Measurements from ENCODE around the gene MRPS18C.
"Not testable (repeated sequence)": the region's sequence is repeated elsewhere in the genome, so short reads cannot be mapped to it uniquely, and the experiment has no call there.

The MRPS18C gene

DNA sequence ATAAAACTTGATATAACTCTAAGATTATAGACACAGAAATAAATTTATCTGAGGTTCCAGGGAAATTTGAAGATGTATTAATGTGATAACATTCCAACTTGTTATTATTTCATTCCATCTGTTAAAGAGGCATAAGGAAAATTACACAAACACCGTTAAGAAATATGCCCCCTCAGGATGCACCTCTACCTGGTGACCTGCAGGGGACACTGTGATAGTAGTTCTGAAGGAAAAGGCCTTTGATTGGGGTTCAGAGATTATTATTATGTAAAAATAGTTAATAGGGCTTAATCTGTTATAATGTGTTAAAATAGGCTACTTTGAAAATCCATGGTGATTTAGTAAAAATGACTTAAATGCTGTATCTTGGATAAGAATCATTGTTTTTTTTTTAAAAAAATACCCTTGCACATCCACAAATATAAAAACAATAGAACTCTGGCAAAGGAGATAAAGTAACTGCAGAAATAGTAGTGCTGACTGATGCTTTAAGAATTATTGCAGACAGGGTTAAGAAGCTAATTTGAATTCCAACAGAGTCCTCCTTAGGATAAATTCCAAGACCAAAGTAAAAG lies 35.1 kb downstream of the MRPS18C start:
- TF ChIP-seq, protein P1, sequence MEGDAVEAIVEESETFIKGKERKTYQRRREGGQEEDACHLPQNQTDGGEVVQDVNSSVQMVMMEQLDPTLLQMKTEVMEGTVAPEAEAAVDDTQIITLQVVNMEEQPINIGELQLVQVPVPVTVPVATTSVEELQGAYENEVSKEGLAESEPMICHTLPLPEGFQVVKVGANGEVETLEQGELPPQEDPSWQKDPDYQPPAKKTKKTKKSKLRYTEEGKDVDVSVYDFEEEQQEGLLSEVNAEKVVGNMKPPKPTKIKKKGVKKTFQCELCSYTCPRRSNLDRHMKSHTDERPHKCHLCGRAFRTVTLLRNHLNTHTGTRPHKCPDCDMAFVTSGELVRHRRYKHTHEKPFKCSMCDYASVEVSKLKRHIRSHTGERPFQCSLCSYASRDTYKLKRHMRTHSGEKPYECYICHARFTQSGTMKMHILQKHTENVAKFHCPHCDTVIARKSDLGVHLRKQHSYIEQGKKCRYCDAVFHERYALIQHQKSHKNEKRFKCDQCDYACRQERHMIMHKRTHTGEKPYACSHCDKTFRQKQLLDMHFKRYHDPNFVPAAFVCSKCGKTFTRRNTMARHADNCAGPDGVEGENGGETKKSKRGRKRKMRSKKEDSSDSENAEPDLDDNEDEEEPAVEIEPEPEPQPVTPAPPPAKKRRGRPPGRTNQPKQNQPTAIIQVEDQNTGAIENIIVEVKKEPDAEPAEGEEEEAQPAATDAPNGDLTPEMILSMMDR (IDR thresholded peaks at IDR 0.05; ENCODE audit: low read length, missing control alignments): peak; percentile 94
- H3K4me3 ChIP-seq (replicated peaks; ENCODE audit: low read depth, low read length): no peak overlapping the region
- peak; percentile 56 for DNase-seq (ENCODE audit: low read depth)

DNA sequence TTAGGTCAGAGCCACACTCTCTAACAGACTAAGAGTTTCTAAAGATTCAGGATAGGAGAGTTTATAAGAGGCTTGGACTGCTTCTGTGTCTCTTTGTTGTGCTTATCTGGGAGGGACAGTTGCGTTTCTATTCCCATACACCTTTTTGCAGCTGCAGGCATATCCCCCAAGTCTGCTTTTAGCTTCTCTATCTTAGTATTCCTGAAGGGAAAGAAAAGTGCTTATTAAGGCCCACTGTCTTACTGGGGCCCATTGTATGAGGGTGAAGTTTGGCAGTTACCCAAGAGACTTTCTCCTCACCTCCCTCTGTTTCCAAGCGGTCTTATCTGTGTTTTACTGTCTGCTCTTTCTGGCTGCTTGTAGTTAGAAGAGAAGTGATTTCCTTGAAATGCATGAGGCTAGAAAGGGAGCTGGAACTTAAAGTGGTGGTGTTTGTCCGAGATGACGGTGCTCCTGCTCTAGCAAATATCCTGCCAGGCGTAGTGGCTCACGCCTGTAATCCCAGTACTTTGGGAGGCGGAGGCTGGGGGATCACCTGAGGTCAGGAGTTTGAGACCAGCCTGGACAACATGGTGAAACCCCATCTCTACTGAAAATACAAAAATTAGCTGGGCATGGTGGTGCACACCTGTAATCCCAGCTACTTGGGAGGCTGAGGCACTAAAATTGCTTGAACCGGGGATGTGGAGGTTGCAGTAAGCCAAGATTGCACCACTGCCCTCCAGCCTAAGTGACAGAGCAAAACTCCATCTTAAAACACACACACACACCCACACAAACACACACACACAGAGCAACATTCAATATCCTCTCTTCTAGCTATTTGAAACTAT lies 40.4 kb downstream of the MRPS18C start:
- not testable (repeated sequence) for DNase-seq (ENCODE audit: low read depth); H3K4me3 ChIP-seq (replicated peaks; ENCODE audit: low read depth, low read length)

DNA sequence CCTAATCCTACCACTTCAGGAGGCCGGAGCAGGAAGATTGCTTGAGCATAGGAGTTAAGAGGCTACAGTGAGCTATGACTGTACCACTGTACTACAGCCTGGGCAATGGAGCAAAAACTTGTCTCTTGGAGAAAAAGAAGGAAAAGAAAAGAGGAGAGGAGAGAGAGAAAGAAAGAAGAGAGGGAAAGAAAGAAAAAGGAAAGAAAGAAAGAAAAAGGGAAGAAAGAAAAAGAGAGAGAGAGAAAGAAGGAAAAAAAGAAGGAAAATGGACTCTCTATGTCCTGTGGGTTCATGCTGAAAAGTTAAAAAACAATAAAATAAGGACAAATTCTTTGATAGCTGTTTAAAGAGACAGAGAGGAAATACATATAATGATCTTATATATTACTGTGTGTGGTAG lies 42.3 kb downstream of the MRPS18C start:
- DNase-seq (ENCODE audit: low read depth): no peak
- TF ChIP-seq, protein P1 (IDR thresholded peaks at IDR 0.05; ENCODE audit: low read length, missing control alignments): no peak
- no peak overlapping the region for H3K4me3 ChIP-seq (replicated peaks; ENCODE audit: low read depth, low read length)

DNA sequence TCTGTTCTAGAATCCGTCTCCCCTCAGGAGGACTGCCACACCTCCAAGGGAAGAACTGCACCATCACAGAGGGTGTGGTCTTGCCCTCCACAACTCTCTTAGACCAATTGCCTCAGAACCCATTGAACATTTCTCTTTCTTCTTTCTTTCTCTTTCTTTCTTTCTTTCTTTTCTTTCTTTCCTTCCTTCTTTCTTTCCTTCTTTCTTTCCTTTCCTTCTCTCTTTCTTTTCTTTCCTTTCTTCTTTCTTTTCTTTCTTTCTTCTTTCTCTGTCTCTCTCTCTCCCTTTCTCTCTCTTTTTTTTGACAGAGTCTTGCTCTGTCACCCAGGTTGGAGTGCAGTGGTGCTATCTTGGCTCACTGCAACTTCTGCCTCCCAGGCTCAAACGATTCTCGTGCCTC lies 45.8 kb downstream of the MRPS18C start:
- H3K4me3 ChIP-seq (replicated peaks; ENCODE audit: low read depth, low read length): not testable (repeated sequence)

GRCh38 chr4:83503974-83504373 lies 48.1 kb downstream of the MRPS18C start:
- TF ChIP-seq, protein P1 (IDR thresholded peaks at IDR 0.05; ENCODE audit: low read length, missing control alignments): no peak
- DNase-seq (ENCODE audit: low read depth): no peak
- no peak overlapping the region for H3K4me3 ChIP-seq (replicated peaks; ENCODE audit: low read depth, low read length)

More for the DNA sequence above, 45.8 kb downstream of the MRPS18C start:
- DNase-seq (ENCODE audit: low read depth): not testable (repeated sequence)

DNA sequence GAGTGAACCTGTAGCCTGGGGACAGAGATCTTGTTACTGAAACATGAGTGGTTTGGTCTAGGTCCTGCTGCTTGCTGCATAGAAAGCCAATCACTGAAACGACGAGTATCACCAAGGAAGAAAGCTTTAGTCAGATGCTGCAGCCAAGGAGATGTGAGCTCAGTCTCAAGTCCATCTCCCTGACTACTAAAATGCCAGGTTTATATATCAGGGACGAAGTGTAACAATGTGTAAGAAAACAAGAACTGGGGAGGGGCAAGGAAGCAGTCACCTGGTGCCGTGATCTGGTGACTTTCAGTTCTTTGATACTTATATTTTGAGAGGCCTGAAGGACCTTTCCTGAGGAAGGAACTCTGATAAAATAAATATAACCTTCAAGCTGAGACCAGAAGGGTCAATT lies 48.6 kb downstream of the MRPS18C start:
- TF ChIP-seq, protein P1 (IDR thresholded peaks at IDR 0.05; ENCODE audit: low read length, missing control alignments): no peak
- DNase-seq (ENCODE audit: low read depth): no peak
- no peak overlapping the region for H3K4me3 ChIP-seq (replicated peaks; ENCODE audit: low read depth, low read length)

GRCh38 chr4:83504996-83505395 lies 49.1 kb downstream of the MRPS18C start:
- TF ChIP-seq, protein P1 (IDR thresholded peaks at IDR 0.05; ENCODE audit: low read length, missing control alignments): no peak
- H3K4me3 ChIP-seq (replicated peaks; ENCODE audit: low read depth, low read length): no peak overlapping the region
- DNase-seq (ENCODE audit: low read depth): no peak

- not testable (repeated sequence) for H3K4me3 ChIP-seq (replicated peaks; ENCODE audit: low read depth, low read length)
- TF ChIP-seq, protein P1 (IDR thresholded peaks at IDR 0.05; ENCODE audit: low read length, missing control alignments): peak; percentile 62
- DNase-seq (ENCODE audit: low read depth): peak; percentile 73
Measured at GRCh38 chr4:83509156-83509585, 53.3 kb downstream of the MRPS18C start.
